ENCODE data around the gene HOXB13. TPM values are rescaled to one million over a fixed set of nuclear protein-coding genes. Genes with fewer than 3 reads are reported as not detected.

Gene HOXB13
- total RNA-seq, 1 experiment from 2014 or later = not detected

DNA sequence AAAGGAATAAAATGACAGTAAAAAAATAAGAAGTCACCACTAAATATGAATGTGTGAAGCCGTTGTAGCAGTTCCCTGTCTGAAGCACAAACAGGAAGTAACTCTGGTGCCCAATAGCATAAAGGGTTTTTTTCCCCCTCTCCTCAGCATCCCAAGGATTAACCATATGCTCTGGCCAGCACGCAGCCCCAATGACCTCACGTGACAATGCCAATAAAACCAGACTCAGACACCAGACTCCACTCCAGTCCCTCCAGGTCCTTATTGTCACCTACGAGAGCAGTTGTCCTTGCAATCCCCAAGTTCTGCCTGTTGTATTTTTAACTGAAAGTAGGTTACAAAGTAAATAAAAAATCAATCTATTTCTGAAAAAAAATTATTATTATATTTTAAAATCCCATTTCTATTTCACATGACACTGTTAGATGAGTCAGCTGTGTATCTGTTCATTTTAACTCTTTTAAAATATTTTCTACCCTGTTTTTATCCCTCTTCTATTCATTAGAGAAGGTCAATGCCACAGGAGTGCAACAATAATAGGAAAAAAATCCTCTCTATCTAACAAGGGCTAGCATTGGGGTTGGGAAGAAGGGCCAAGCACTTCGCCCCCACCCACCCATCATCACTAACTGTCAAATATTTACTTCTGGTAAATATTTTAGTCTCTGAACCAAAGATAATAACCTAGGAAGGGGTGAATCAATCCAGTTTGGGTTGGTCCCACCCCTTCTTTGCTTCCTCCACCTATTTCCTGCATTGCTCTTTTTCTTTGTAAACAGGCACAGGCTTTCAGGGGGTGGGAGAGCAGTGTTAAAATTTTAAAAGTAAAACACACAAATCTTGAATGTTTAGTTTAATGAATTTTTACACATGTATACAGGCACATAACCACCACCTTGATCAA lies 12.8 kb downstream of the HOXB13 start:
- DNase-seq = no peak
- H2BK120ac ChIP-seq (ENCODE audit: low read depth, low read length, poor library complexity, severe bottlenecking) = no peak overlapping the region
- 0 out of 2 replicates have a peak, but pooled peaks cover 2% of the 10 kb centered on the region for H3K4me1 ChIP-seq (ENCODE audit: insufficient read depth, low read length)
- H3K9ac ChIP-seq (ENCODE audit: extremely low read depth, insufficient read length, low read length) = no peak overlapping the region
- no CpG with 5 or more reads among the region's 5 CpGs for WGBS (ENCODE audit: extremely low coverage, insufficient read length, low lambda C conversion rate)
- H2BK12ac ChIP-seq (ENCODE audit: insufficient read length, low read depth, low read length) = no peak overlapping the region
- H3K9me3 ChIP-seq (ENCODE audit: control insufficient read depth, low read depth, low read length) = no peaks in the 10 kb centered on the region
- H4K91ac ChIP-seq (ENCODE audit: insufficient read length, low read depth, low read length) = no peak overlapping the region
- Mint-ChIP-seq H3K27ac (no peak overlapping the region), H3K4me3 (no peak overlapping the region), H3K27me3 (ENCODE audit: low read depth) (peaks cover 100% of the 10 kb centered on the region), H3K9me3 (peaks cover 0 to 5% of the 10 kb centered on the region in 2 experiments; a peak in 2 of 5 replicates), H3K36me3 (ENCODE audit: insufficient read depth in 1 of 3, low read depth in 3 of 3) (no peaks in the 10 kb centered on the region), H3K4me1 (peaks cover 24 to 29% of the 10 kb centered on the region in 2 experiments)
- H2BK20ac ChIP-seq (ENCODE audit: low read depth, low read length, poor library complexity, severe bottlenecking) = no peak overlapping the region
- H4K20me1 ChIP-seq (ENCODE audit: control insufficient read depth, insufficient read depth, insufficient read length) = no peaks in the 10 kb centered on the region
- H3K79me1 ChIP-seq (ENCODE audit: insufficient read depth, low read depth, low read length, poor library complexity, severe bottlenecking) = no peaks in the 10 kb centered on the region
- no peak overlapping the region for H3K23ac ChIP-seq (ENCODE audit: insufficient read length, low read depth, low read length)
- no peak overlapping the region for H3K27ac ChIP-seq (ENCODE audit: insufficient read length, low read depth, low read length)
- peaks cover 41% of the 10 kb centered on the region for H3K27me3 ChIP-seq (ENCODE audit: insufficient read depth, low read length)
- H3K14ac ChIP-seq (ENCODE audit: insufficient read depth, low read length) = no peak overlapping the region
- TF ChIP-seq, protein P1, sequence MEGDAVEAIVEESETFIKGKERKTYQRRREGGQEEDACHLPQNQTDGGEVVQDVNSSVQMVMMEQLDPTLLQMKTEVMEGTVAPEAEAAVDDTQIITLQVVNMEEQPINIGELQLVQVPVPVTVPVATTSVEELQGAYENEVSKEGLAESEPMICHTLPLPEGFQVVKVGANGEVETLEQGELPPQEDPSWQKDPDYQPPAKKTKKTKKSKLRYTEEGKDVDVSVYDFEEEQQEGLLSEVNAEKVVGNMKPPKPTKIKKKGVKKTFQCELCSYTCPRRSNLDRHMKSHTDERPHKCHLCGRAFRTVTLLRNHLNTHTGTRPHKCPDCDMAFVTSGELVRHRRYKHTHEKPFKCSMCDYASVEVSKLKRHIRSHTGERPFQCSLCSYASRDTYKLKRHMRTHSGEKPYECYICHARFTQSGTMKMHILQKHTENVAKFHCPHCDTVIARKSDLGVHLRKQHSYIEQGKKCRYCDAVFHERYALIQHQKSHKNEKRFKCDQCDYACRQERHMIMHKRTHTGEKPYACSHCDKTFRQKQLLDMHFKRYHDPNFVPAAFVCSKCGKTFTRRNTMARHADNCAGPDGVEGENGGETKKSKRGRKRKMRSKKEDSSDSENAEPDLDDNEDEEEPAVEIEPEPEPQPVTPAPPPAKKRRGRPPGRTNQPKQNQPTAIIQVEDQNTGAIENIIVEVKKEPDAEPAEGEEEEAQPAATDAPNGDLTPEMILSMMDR (conservative IDR thresholded peaks at IDR 0.05) = no peak
- H3K4me2 ChIP-seq (ENCODE audit: insufficient read depth, insufficient read length, low read length) = no peak overlapping the region
- no peak overlapping the region for H4K8ac ChIP-seq (replicated peaks; ENCODE audit: insufficient read length, low read depth, low read length)
- H3K56ac ChIP-seq (ENCODE audit: insufficient read length, low read depth, low read length) = no peak overlapping the region
- H3K4ac ChIP-seq (ENCODE audit: low read depth, low read length) = no peak overlapping the region
- H2AFZ ChIP-seq (ENCODE audit: low read length) = no peak overlapping the region
- no peak overlapping the region for H3K18ac ChIP-seq (ENCODE audit: insufficient read length, low read depth, low read length)
- no peak overlapping the region for H2AK5ac ChIP-seq (ENCODE audit: insufficient read length, low read length)
- H3K23me2 ChIP-seq (ENCODE audit: insufficient read length, low read depth, low read length, poor library complexity, severe bottlenecking) = peaks cover 8% of the 10 kb centered on the region
- H3T11ph ChIP-seq (ENCODE audit: low read length) = no peak overlapping the region
- H3K79me2 ChIP-seq (ENCODE audit: insufficient read depth, low read length) = no peaks in the 10 kb centered on the region
- H4K5ac ChIP-seq (ENCODE audit: insufficient read length, low read depth, low read length) = no peak overlapping the region
- H2BK15ac ChIP-seq (ENCODE audit: low read depth, low read length) = no peak overlapping the region
- H2BK5ac ChIP-seq (ENCODE audit: insufficient read length, low read length) = no peak overlapping the region
